Measurements from ENCODE around the gene PROKR1.

The PROKR1 gene

GRCh38 chr2:68684197-68684596 is 40.8 kb downstream of the PROKR1 start:
- H3K4me3 ChIP-seq (replicated peaks in 1 of 2; ENCODE audit: low read depth in 2 of 2, low read length in 2 of 2) = no peak overlapping the region
- no peak for DNase-seq (ENCODE audit: low read depth in 2 of 2)
- TF ChIP-seq CTCF (IDR thresholded peaks at IDR 0.05; ENCODE audit: low read depth, low read length) = no peak

- no peak overlapping the region for H3K4me3 ChIP-seq (replicated peaks in 1 of 2; ENCODE audit: low read depth in 2 of 2, low read length in 2 of 2)
- TF ChIP-seq CTCF (IDR thresholded peaks at IDR 0.05; ENCODE audit: low read depth, low read length) = no peak
Measured at GRCh38 chr2:68686178-68686577, 42.8 kb downstream of the PROKR1 start.

GRCh38 chr2:68687018-68687417 is 43.6 kb downstream of the PROKR1 start:
- no peak for DNase-seq (ENCODE audit: low read depth in 2 of 2)
- TF ChIP-seq CTCF (IDR thresholded peaks at IDR 0.05; ENCODE audit: low read depth, low read length) = no peak
- no peak overlapping the region for H3K4me3 ChIP-seq (replicated peaks in 1 of 2; ENCODE audit: low read depth in 2 of 2, low read length in 2 of 2)

More at GRCh38 chr2:68686178-68686577, 42.8 kb downstream of the PROKR1 start:
- no peak for DNase-seq (ENCODE audit: low read depth in 2 of 2)

GRCh38 chr2:68689553-68690537 is 46.5 kb downstream of the PROKR1 start:
- no peak for DNase-seq (ENCODE audit: low read depth in 2 of 2)

GRCh38 chr2:68690851-68691250 is 47.5 kb downstream of the PROKR1 start:
- no peak overlapping the region for H3K4me3 ChIP-seq (replicated peaks in 1 of 2; ENCODE audit: low read depth in 2 of 2, low read length in 2 of 2)
- TF ChIP-seq CTCF (IDR thresholded peaks at IDR 0.05; ENCODE audit: low read depth, low read length) = no peak
- no peak for DNase-seq (ENCODE audit: low read depth in 2 of 2)

More at GRCh38 chr2:68689553-68690537, 46.5 kb downstream of the PROKR1 start:
- no peak overlapping the region for H3K4me3 ChIP-seq (replicated peaks in 1 of 2; ENCODE audit: low read depth in 2 of 2, low read length in 2 of 2)
- TF ChIP-seq CTCF (IDR thresholded peaks at IDR 0.05; ENCODE audit: low read depth, low read length) = no peak

GRCh38 chr2:68692511-68692910 is 49.1 kb downstream of the PROKR1 start:
- TF ChIP-seq CTCF (IDR thresholded peaks at IDR 0.05; ENCODE audit: low read depth, low read length) = no peak
- H3K4me3 ChIP-seq (replicated peaks in 1 of 2; ENCODE audit: low read depth in 2 of 2, low read length in 2 of 2) = no peak overlapping the region
- DNase-seq (ENCODE audit: low read depth in 2 of 2) = no peak
